Measurements from ENCODE around the gene CTNNA2. TPM values are rescaled to one million over a fixed set of nuclear protein-coding genes. Genes with fewer than 3 reads are reported as not detected.

CTNNA2 gene
- total RNA-seq, 4 donors from 2014 or later: 0.40 to 1.7 (median 1.5) TPM; not detected in 1

DNA sequence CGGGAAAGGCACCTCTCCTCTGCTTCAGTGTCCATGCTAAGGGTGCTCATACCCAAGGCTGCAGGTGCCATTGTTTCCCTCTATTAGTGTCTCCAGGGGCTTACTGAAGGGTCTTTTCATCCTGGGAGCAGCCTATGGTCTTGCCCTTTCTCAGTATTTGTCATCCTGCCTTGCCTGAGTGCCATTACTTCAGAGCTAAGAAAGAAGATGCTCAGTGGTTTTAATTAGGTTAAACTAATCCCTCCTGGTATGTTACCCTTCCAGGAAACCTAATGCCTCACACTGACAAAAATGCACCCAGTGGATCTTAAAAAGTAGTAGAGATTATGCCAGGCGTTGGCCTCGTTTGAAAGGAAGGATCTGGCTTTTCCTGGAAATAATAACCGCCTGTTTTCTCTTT lies 640.3 kb downstream of the CTNNA2 start:
- no peaks in the 10 kb centered on the region for H3K36me3 ChIP-seq
- no peak for TF ChIP-seq POLR2AphosphoS5 (IDR thresholded peaks at IDR 0.05)
- no peak for TF ChIP-seq POLR2A (IDR thresholded peaks at IDR 0.05)
- H3K9me3 ChIP-seq: no peaks in the 10 kb centered on the region
- no peak overlapping the region for H3K4me3 ChIP-seq
- H3K27ac ChIP-seq: no peak overlapping the region
- in situ Hi-C loops (cut with MboI; ENCODE audit: low pct_ligation_motif_present in 1 of 4, low pct_unique_long_range_greater_than_20kb in 1 of 4, low sequenced_read_pairs in 3 of 4): no loop called here
- no peak for DNase-seq
- H3K4me1 ChIP-seq: no peaks in the 10 kb centered on the region
- 77 to 79% methylated on average over 3 to 4 of the region's 4 CpGs for WGBS, 2 donors (ENCODE audit: low coverage in 1 of 2)
- H3K27me3 ChIP-seq: no peaks in the 10 kb centered on the region
- intact Hi-C loops (cut with DNase I; ENCODE audit: low total_unique reads): no loop called here

- TF ChIP-seq EP300 (IDR thresholded peaks at IDR 0.05; ENCODE audit: low read depth): no peak
- TF ChIP-seq POLR2A (IDR thresholded peaks at IDR 0.05): no peak
- no peak for TF ChIP-seq POLR2AphosphoS5 (IDR thresholded peaks at IDR 0.05)
- TF ChIP-seq CTCF (IDR thresholded peaks at IDR 0.05): no peak
- in situ Hi-C loops (cut with MboI; ENCODE audit: low pct_ligation_motif_present in 1 of 4, low pct_unique_long_range_greater_than_20kb in 1 of 4, low sequenced_read_pairs in 3 of 4): no loop called here
- Histone ChIP-seq H3K36me3 (no peaks in the 10 kb centered on the region), H3K9me3 (no peaks in the 10 kb centered on the region), H3K4me3 (no peak overlapping the region), H3K27me3 (no peaks in the 10 kb centered on the region), H3K4me1 (no peaks in the 10 kb centered on the region), H3K27ac (no peak overlapping the region)
- no peak for DNase-seq
- intact Hi-C loops (cut with DNase I; ENCODE audit: low total_unique reads): no loop called here
These were observed 640.9 kb downstream of the CTNNA2 start for GRCh38 chr2:80153768-80154167.

DNA sequence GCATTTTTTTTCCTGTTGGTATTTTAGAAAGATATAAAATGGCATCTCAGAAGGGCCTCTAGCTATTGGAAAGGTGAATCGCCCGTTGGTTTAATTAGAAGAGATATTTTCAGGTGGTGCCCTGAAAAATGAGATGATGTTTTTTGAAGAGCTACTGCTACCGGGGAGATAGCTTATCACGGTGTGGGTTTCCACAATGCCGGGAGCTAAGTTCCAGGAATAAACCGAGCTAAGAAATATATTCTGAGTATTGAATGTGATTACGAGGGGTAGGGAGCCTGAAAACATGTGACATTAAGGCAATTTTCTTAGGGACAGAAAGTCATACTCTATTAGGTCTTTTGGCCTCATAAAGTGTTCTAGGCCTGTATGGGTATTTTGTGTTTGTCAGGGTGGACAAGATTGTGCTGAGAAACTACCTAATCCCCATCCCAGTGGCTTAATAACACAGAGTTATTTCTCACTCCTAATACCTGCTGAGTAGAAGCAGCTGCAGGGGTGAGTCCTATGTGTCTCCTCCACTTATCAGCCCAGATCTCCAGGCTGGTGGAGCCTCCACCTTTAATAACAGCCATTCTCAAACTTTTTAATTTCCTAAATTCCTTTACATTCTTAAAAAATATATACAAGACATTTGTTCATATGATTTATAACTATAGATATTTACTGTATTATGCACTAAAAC lies 641.5 kb downstream of the CTNNA2 start:
- Histone ChIP-seq H3K9me3 (no peaks in the 10 kb centered on the region), H3K27ac (no peak overlapping the region), H3K4me3 (no peak overlapping the region), H3K27me3 (no peaks in the 10 kb centered on the region), H3K36me3 (no peaks in the 10 kb centered on the region), H3K4me1 (no peaks in the 10 kb centered on the region)
- 86 to 91% methylated on average over 6 to 7 of the region's 7 CpGs for WGBS, 2 donors (ENCODE audit: low coverage in 1 of 2)
- no peak for TF ChIP-seq EP300 (IDR thresholded peaks at IDR 0.05; ENCODE audit: low read depth)
- no peak for TF ChIP-seq POLR2AphosphoS5 (IDR thresholded peaks at IDR 0.05)
- no peak for TF ChIP-seq POLR2A (IDR thresholded peaks at IDR 0.05)
- TF ChIP-seq CTCF (IDR thresholded peaks at IDR 0.05): no peak
- intact Hi-C loops (cut with DNase I; ENCODE audit: low total_unique reads): no loop called here
- in situ Hi-C loops (cut with MboI; ENCODE audit: low pct_ligation_motif_present in 1 of 4, low pct_unique_long_range_greater_than_20kb in 1 of 4, low sequenced_read_pairs in 3 of 4): no loop called here
- DNase-seq: no peak

GRCh38 chr2:80164375-80164774 lies 651.5 kb downstream of the CTNNA2 start:
- no peaks in the 10 kb centered on the region for H3K9me3 ChIP-seq
- no peaks in the 10 kb centered on the region for H3K4me1 ChIP-seq
- intact Hi-C loops (cut with DNase I; ENCODE audit: low total_unique reads) (no loop called here), in situ Hi-C loops (cut with MboI; ENCODE audit: low pct_ligation_motif_present in 1 of 4, low pct_unique_long_range_greater_than_20kb in 1 of 4, low sequenced_read_pairs in 3 of 4) (no loop called here)
- WGBS, 2 donors (ENCODE audit: low coverage in 1 of 2): 44 to 67% methylated on average over 1 of the region's 1 CpG
- no peak for DNase-seq
- H3K4me3 ChIP-seq: no peak overlapping the region
- TF ChIP-seq POLR2AphosphoS5 (IDR thresholded peaks at IDR 0.05) (no peak), POLR2A (IDR thresholded peaks at IDR 0.05) (no peak), CTCF (IDR thresholded peaks at IDR 0.05) (no peak), EP300 (IDR thresholded peaks at IDR 0.05; ENCODE audit: low read depth) (no peak)
- no peaks in the 10 kb centered on the region for H3K36me3 ChIP-seq
- H3K27me3 ChIP-seq: no peaks in the 10 kb centered on the region
- no peak overlapping the region for H3K27ac ChIP-seq

Measured in transverse colon (tissue), 4 donors.